Activated naive CD8-positive, alpha-beta T cell (primary cell): ENCODE results near the gene ESYT1.

ENCODE experiments used
- H3K27ac Mint-ChIP-seq: one replicate; pipeline ENCODE4 v1.8.0; 2021; ENCODE audit warnings: mixed read lengths
- H3K27me3 Mint-ChIP-seq: one replicate; pipeline ENCODE4 v1.8.0; 2021; ENCODE audit warnings: mixed read lengths
- H3K36me3 Mint-ChIP-seq: one replicate; pipeline ENCODE4 v1.8.0; 2021; ENCODE audit warnings: mixed read lengths
- H3K4me1 Mint-ChIP-seq: one replicate; pipeline ENCODE4 v1.8.0; 2021; ENCODE audit warnings: low read depth, mixed read lengths
- H3K4me3 Mint-ChIP-seq: one replicate; pipeline ENCODE4 v1.8.0; 2021; ENCODE audit warnings: mild to moderate bottlenecking, mixed read lengths
- H3K9me3 Mint-ChIP-seq: one replicate; pipeline ENCODE4 v1.8.0; 2021; ENCODE audit warnings: low read depth, mixed read lengths

Gene ESYT1

DNA sequence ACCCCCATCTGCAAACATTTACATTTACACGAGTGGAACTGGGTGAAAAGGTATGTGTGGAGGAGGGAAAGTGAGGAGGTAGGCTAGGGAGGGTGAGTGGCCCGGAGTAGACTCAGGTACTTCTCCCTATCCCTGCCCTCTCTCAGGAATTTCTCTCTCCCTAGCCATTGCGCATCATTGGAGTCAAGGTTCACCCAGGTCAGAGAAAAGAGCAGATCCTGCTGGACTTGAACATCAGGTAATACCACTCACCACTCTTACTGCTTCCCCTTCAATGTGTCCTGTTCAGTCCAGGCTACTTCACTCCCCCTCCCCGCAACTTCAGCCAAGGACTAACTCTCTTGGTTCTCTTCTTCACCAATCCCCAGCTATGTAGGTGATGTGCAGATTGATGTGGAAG, 2.8 kb downstream of the ESYT1 start:
- no peaks in the 10 kb centered on the region for H3K27me3 Mint-ChIP-seq
- peaks cover 66% of the 10 kb centered on the region for H3K4me1 Mint-ChIP-seq
- no peaks in the 10 kb centered on the region for H3K9me3 Mint-ChIP-seq
- H3K36me3 Mint-ChIP-seq = peaks cover 23% of the 10 kb centered on the region
- H3K27ac Mint-ChIP-seq = peak overlapping the region; percentile 90
- H3K4me3 Mint-ChIP-seq = peak overlapping the region; percentile 94

DNA sequence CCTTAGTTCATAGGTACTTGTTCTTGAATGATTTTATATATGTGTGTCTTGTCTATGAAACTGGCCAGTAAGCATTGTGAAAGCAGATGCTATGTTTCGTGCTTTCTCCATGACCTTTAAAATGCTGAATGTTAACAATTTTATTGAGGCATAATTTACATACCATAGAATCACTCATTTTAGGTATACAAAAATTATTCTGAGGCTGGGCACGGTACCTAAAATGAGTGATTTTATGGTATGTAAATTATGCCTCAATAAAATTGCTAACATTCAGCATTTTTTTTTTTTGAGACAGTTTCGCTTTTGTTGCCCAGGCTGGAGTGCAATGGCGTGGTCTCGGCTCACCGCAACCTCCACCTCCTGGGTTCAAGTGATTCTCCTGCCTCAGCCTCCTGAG, 6.8 kb downstream of the ESYT1 start:
- no peaks in the 10 kb centered on the region for H3K9me3 Mint-ChIP-seq
- H3K4me3 Mint-ChIP-seq = no peak overlapping the region
- H3K4me1 Mint-ChIP-seq = peaks cover 75% of the 10 kb centered on the region
- peak overlapping the region; percentile 61 for H3K27ac Mint-ChIP-seq
- no peaks in the 10 kb centered on the region for H3K27me3 Mint-ChIP-seq
- peaks cover 39% of the 10 kb centered on the region for H3K36me3 Mint-ChIP-seq

- Mint-ChIP-seq H3K27me3 (no peaks in the 10 kb centered on the region), H3K36me3 (peaks cover 25% of the 10 kb centered on the region), H3K27ac (peak overlapping the region; percentile 81), H3K4me1 (peaks cover 67% of the 10 kb centered on the region), H3K9me3 (no peaks in the 10 kb centered on the region), H3K4me3 (peak overlapping the region; percentile 58)
Measured at GRCh38 chr12:56137853-56138571, 9.9 kb downstream of the ESYT1 start.

- Mint-ChIP-seq H3K4me3 (no peak overlapping the region), H3K9me3 (no peaks in the 10 kb centered on the region), H3K4me1 (peaks cover 54% of the 10 kb centered on the region), H3K27ac (peak overlapping the region; percentile 93), H3K27me3 (no peaks in the 10 kb centered on the region), H3K36me3 (peaks cover 23% of the 10 kb centered on the region)
Measured at GRCh38 chr12:56141946-56142784, 14.1 kb downstream of the ESYT1 start.

DNA sequence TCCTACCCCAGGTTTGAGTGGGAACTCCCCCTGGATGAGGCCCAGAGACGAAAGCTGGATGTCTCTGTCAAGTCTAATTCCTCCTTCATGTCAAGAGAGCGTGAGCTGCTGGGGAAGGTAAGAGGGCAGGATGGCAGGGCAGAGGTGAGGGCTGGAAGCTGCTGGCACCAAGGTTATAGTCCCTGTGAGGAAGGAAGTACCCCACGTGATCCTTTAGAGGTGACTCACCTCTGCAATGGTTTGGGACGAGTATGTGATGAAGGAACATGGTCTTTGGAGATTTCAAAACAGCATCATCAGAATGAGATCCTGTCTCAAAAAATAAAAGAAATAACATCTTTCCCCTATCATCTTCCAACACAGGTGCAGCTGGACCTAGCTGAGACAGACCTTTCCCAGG, 15.2 kb downstream of the ESYT1 start:
- H3K4me1 Mint-ChIP-seq = peaks cover 44% of the 10 kb centered on the region
- H3K4me3 Mint-ChIP-seq = peak overlapping the region; percentile 25
- H3K36me3 Mint-ChIP-seq = peaks cover 19% of the 10 kb centered on the region
- no peaks in the 10 kb centered on the region for H3K27me3 Mint-ChIP-seq
- H3K27ac Mint-ChIP-seq = peak overlapping the region; percentile 93
- H3K9me3 Mint-ChIP-seq = no peaks in the 10 kb centered on the region

DNA sequence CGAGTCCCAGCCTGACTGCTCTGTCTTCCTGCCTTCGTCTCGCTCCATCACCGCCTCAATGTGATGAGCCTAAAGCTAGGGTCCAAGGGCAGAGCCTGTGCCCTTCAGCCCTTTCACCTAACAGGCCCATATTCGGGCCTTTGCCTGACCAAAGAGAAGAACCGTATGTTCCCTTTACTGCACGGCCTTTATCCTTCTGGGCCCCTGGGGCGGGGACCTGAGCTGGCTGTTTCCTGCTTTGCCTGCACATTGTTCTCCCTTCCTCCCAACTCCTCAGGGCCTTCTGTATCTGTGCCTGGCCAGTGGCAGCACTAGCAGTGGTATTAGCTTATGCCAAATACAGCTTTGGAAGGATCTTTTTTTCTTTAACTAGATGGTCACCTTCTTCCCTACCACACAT, 15.8 kb downstream of the ESYT1 start:
- Mint-ChIP-seq H3K4me3 (no peak overlapping the region), H3K36me3 (peaks cover 13% of the 10 kb centered on the region), H3K9me3 (no peaks in the 10 kb centered on the region), H3K4me1 (peaks cover 38% of the 10 kb centered on the region), H3K27ac (peak overlapping the region; percentile 93), H3K27me3 (no peaks in the 10 kb centered on the region)

DNA sequence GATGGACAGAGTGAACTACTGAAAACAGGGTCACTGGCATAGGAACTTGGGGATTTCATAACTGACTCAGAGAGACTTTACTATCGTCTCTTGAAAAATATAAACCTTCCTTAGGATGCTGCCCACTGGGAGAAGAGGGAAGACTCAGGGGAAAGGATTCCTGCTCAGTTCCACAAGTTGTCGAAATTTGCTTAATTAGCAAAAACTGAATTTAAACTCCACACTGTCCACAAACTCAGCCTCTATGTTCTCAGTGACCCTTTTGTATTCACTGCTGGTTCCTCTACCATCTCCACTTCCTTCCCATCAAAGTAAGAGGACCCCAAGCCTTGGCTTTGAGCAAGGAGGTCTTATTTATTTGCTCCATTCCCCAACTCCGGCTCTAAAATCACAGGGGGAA, 17.1 kb downstream of the ESYT1 start:
- H3K9me3 Mint-ChIP-seq = no peaks in the 10 kb centered on the region
- H3K27me3 Mint-ChIP-seq = no peaks in the 10 kb centered on the region
- H3K36me3 Mint-ChIP-seq = peaks cover 13% of the 10 kb centered on the region
- H3K27ac Mint-ChIP-seq = no peak overlapping the region
- no peak overlapping the region for H3K4me3 Mint-ChIP-seq
- H3K4me1 Mint-ChIP-seq = peaks cover 34% of the 10 kb centered on the region

DNA sequence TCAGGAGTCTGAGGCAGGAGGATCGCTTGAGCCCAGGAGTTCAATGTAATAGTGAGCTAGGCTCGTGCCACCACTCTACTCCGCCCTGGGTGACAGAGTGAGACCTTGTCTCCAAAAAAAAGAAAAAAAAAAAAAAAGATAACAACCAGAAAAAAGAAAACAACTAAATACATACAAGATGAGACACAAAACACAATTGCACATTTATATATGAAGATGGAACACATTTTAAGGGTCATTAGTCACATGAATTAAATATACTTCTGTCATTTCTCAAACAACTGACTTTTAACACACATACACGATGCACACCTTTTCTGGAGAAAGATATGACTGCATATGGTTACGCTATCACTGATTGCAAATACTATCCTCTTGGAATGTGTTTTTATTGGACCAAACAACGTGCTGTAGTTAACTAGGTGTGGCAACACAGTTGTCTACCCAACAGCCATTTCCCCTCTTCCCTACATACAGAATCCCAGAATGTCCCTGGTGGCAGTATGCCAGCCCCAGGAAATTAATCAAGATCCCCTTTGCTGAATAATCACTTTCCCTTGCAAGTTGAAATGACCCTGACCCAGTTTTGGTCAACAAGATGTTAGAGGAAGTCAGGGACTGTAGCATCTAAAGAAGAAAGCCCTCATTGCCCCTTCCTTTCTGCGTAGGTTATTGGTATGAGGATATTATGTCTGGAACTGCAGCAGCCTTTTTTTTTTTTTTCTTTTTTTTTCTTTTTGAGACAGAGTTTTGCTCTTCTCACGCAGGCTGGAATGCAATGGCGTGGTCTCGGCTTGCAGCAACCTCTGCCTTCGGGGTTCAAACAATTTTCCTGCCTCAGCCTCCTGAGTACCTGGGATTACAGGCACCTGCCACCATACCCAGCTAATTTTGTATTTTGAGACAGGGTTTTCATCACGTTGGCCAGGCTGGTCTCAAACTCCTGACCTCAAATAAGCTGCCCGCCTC, 18.7 kb downstream of the ESYT1 start:
- no peak overlapping the region for H3K4me3 Mint-ChIP-seq
- no peak overlapping the region for H3K27ac Mint-ChIP-seq
- H3K27me3 Mint-ChIP-seq = no peaks in the 10 kb centered on the region
- H3K36me3 Mint-ChIP-seq = peaks cover 10% of the 10 kb centered on the region
- no peaks in the 10 kb centered on the region for H3K9me3 Mint-ChIP-seq
- H3K4me1 Mint-ChIP-seq = peaks cover 39% of the 10 kb centered on the region

GRCh38 chr12:56150563-56150962, 22.5 kb downstream of the ESYT1 start:
- H3K4me1 Mint-ChIP-seq = peaks cover 30% of the 10 kb centered on the region
- peak overlapping the region; percentile 76 for H3K4me3 Mint-ChIP-seq
- no peaks in the 10 kb centered on the region for H3K9me3 Mint-ChIP-seq
- peak overlapping the region; percentile 99 for H3K27ac Mint-ChIP-seq
- no peaks in the 10 kb centered on the region for H3K36me3 Mint-ChIP-seq
- H3K27me3 Mint-ChIP-seq = no peaks in the 10 kb centered on the region

DNA sequence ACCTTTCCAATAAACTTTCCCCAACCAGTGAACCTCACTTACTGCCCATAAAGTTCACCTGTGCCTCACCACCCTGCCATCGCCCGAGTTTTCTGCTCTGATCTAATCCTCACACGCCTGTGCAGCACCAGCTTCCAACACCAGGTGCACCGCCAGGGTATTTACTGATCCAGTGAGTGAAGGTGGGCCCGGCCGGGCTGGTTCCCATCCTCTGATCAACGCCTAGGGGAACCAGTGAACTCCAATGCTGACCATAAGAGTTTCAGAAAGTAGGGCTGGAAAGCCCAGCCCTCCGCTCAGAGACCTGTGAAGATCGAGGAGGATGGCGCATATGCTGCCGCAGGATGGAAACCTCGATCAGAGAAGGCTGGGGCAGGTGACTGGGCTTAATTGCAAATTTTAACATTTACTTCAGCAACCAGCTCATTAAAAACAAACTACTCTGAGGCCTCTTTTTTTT, 23.6 kb downstream of the ESYT1 start:
- Mint-ChIP-seq H3K27me3 (no peaks in the 10 kb centered on the region), H3K27ac (peak overlapping the region; percentile 99), H3K36me3 (no peaks in the 10 kb centered on the region), H3K4me3 (peak overlapping the region; percentile 91), H3K4me1 (peaks cover 30% of the 10 kb centered on the region), H3K9me3 (no peaks in the 10 kb centered on the region)

GRCh38 chr12:56152132-56152755, 24.2 kb downstream of the ESYT1 start, which contains the start of gene MYL6B:
MYL6B (plus strand) TSS chr12:56152587; CDS start chr12:56153919, 1,332 bp downstream.
- Mint-ChIP-seq H3K27me3 (no peaks in the 10 kb centered on the region), H3K27ac (peak within 1 kb of the TSS; percentile 99), H3K4me3 (peak within 1 kb of the TSS; percentile 91), H3K4me1 (peaks cover 29% of the 10 kb centered on the region), H3K36me3 (no peaks in the 10 kb centered on the region), H3K9me3 (no peaks in the 10 kb centered on the region)

- Mint-ChIP-seq H3K9me3 (no peaks in the 10 kb centered on the region), H3K27ac (peak overlapping the region; percentile 99), H3K27me3 (no peaks in the 10 kb centered on the region), H3K4me3 (peak overlapping the region; percentile 91), H3K36me3 (no peaks in the 10 kb centered on the region), H3K4me1 (peaks cover 34% of the 10 kb centered on the region)
Measured at GRCh38 chr12:56152756-56153677, 24.9 kb downstream of the ESYT1 start.

DNA sequence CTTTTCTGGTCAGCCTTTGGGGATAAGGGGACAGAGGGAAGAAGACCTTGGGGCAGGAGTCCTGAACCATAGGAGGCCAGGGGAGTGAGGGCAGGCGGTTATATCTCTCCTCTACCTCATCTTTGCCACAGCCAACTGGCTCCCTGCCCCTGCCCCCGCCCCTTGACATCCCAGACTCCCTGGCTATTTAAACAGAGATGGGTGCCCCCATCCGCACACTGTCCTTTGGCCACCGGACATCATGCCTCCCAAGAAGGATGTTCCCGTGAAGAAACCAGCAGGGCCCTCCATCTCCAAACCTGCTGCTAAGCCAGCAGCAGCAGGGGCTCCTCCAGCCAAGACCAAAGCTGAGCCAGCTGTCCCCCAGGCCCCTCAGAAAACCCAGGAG, 25.6 kb downstream of the ESYT1 start:
- H3K27ac Mint-ChIP-seq = no peak overlapping the region
- no peaks in the 10 kb centered on the region for H3K9me3 Mint-ChIP-seq
- H3K36me3 Mint-ChIP-seq = no peaks in the 10 kb centered on the region
- peak overlapping the region; percentile 91 for H3K4me3 Mint-ChIP-seq
- peaks cover 34% of the 10 kb centered on the region for H3K4me1 Mint-ChIP-seq
- no peaks in the 10 kb centered on the region for H3K27me3 Mint-ChIP-seq
